HG03457 (cell line): ENCODE results near the gene TPP2.

ENCODE experiments used
- ATAC-seq: cut with Tn5 transposase; IDR thresholded peaks from one replicate; pipeline ENCODE4 v1.9.1; 2021; ENCODE audit warnings: moderate number of reproducible peaks; ENCODE audit not compliant: unreplicated experiment

TPP2 gene

DNA sequence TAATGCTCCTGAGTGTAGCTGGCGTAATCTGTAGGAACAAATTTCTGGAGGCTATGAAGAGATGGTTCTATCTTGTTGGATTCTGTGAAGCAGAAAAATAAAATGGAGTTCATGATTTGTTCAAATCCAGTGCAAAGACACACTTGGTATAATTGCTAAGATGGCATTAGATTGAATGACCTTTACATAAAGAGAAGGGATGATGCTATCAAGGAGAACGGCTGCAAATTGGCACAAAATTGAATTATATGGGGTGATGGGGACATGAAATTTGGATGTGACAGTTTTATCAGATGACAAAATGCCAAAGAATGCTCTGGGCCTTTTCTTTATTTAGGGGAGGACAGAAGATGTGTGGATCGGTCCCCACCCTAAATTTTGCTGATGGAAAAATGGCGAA lies 94.1 kb downstream of the TPP2 start:
- ATAC-seq, result no peak

DNA sequence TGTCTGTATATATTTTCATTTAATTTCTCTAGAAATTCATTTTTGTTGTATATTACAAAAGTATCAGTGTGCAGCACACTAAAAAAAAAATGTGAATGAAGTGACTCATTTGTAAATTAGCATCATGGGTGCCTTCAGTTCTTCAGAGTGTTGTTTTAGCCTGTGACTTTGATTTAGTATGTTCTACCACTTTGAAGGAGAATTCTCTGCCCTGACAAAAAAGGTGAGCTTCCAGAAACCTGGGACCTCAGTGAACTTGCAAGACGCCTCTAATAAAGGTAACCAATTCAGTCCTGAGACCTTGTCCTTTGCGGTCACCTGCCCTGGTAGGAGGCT lies 95.7 kb downstream of the TPP2 start:
- no peak for ATAC-seq

DNA sequence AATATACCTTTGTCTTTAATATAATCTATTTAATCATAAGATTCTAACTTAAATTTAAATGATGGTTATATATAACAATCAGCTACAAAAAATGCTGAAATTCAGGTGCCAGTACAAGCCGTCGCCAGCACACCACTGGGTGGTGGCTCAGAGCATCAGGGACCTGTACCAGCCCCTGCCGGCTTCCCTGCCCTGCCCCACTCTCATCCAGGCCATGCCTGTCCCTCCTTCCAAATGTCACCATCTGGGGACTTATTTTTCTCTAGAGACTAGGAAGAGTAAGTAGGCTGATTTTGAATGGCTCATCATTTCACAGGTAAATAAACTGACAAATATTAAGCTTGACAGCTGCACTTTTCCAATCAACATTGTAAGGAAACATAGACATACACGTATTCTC lies 96.5 kb downstream of the TPP2 start:
- no peak for ATAC-seq

DNA sequence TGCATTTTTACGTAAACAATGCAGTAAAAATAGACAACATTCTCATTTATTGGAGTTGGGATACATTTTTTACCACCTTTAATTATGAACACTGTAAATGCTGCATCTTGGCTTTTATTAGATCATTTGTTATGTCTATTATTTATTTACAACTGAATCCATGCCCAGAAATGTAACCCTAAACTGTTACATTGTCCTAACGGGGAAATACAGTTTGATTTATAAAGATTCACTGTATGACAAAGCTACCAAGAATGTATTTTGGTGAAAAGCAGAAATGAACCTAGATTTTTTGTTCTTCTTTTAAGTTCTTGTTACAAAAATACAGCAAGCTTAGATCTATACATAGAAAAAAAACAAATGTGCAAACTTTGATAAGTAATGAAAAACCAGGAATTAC lies 97.0 kb downstream of the TPP2 start:
- ATAC-seq, result no peak

DNA sequence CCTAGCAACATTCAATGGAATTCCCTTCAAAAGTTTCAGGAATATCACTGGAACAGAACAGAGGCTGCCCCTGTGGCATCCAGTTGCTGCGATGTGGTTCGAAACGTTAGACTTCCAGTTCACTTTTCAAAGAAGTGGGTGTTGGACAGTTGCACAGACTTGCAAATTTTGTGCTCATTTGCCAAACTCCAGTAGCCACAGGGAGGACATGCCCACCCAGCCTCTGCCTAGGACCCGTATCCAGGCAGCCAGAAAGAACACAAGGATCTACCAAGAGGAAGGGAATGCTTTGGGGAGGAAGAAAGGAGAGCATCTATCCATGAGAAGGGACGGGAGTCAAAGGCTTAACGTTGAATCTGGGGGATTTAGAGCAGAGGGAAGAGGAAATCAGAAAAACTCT lies 98.2 kb downstream of the TPP2 start, which contains the start of gene METTL21C:
METTL21C (minus strand) TSS at position 108 of the 400 bp plus-strand sequence. CDS start 546 bp downstream, outside the sequence.
- no peak for ATAC-seq

DNA sequence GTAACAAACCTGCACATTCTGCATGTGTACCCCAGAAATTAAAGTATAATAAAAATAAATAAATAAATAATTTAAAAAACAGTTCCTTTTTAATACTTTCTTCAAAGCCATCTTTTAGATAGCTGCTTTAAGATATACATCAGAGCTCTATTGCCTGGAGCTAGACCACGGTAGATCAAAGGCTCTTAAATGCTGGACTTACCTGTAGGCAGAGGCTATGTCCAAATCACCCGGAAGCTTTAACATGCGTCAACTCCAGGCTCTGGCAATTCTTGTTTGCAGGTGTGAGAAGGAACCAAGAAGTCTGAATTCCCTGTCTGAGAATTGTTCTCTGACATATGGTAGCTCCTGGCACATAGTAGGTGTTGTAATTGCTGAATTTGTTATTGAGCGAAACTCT lies 99.7 kb downstream of the TPP2 start:
- no peak for ATAC-seq

DNA sequence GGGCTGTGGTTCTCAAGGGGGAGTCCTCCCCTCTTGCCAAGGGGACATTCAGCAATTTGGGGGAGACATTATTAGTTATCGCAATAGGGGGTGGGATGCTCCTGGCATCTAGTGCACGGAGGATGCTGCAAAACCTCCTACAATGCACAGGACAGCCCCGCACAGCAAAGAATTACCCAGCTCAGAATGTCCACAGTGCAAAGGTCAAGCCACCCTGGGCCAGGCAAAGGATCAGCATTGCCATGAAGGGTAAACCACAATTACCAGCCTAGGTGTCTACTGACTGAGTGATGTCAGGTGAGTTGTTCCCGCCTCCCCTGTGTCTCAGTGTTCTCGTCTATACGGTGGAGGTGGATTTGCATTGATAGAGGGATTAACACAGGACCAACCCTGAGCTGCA lies 100.5 kb downstream of the TPP2 start:
- ATAC-seq, result no peak

DNA sequence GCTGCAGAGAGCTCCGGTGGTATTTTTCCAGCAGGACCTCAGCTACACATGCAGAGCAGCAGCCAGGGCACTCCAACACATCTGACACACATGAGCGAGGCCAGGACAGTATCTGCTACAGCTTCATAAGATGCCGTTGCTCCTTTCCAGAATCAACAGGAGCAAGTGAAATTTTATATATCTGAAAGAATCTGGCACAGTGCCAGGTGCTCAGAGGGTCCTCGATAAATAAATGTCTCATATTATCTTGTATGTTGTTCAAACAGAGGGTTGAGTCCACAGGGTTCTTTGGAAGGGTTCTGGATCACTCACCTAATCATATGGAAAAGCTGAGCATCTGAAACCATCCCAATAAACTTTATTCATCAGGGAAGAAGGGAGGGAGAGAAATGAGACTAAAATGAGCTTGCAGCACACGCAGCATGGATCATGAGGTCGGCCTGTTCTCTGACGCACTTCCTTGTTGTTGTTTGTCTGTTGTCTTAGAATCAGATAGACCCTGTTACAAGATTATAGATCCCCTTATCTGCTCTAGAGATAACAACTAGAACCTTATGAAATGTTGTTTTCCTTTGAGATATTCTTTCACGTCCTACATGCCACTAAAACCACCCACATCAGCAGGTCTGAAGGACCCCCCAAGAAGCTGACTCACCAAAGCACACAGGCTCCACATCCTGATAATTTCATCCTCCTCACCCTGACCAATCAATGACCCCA lies 101.3 kb downstream of the TPP2 start:
- no peak for ATAC-seq

DNA sequence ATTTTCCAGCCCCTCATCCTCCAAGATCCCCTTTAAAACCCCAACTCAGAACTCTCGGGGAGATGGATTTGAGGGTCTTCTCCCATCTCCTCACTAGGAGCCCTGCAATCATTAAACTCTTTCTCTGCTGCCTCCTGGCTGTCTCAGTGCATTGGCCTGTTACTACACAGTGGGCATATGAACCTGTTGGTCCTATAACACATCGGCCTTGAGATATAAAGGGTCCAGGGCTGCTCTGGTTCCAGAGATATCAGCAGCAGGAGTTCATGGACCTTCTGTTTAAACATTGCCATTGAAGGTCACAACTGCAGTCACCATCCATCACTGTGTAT lies 101.8 kb downstream of the TPP2 start:
- no peak for ATAC-seq

DNA sequence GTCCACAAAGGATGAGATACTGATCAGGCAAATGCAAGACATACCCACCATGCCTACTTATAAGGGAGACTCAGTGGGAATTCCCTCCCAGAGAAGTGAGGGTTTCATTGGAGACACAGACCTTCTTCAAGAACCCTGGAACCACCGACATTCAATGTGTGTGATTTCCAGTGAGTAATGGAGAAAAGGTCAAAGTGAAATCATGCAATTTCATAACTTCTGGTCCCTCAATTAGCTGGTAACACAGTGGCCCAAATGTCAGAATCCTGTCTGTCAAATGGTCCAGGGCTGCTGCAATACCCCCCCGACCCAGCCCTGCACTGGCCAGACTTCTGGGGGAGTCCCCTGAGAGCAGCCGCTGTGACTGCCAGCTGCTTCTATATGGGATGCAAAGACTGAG lies 102.7 kb downstream of the TPP2 start:
- ATAC-seq, result no peak

DNA sequence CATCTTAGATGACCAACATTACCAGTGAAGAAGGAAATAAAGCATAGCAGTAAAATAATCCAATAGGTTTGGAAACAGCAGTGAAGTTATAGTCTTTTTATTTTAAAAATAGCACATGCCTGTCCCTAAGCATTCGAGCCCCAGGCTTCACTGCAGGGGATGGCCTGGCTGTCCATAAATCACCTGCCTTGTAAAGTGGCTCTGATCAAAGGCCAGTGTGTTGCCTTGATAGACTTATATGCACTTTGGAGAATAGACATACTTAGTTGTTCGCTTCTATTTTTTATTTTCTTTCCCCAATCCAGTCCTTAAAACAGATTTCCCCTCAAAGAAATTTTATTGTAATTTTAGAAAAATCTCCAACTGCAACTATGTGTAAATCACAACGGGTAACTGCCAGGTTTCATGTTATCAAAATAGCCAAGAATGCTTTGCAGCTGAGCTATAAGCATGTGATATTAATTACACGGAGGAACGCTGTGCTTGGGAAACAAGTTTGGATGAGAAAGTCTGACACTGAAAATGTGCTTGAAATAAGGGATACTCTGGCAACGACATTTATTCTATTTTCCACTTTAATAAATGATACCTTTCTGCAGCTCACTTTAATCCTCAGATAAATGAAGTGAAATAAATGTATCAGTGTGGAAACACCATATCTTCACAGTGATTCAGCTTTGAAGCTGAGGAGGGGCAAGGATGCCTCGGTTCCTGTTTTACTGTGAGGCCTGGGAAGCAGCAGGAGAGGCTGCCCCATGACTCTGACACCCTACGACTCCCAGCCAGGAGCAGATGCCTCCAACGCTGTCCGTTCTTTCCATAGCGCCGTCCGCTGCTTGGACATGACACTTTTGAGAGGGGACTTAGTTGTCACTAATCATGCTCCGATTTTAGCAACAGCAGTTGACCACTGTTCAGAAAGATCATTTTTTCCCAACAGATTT lies 103.6 kb downstream of the TPP2 start:
- ATAC-seq, result no peak

DNA sequence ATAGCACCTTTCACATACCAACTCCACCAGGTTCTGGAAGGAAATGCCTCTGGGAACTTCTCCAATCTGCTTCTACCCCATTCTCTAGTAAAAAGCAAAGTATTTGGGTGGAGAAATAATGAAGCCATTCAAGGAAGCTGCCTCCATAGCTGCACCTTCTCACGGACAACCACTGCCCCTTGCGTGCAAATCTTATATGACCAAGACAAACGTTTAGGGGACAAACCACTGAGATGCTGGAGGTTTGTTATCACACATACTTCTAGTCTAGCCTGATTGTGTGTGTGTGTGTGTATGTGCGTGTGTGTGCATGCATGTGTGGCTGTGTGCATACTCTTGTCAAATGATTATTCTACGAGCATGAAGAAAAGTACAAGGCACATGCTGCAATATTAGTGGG lies 104.5 kb downstream of the TPP2 start:
- no peak for ATAC-seq

DNA sequence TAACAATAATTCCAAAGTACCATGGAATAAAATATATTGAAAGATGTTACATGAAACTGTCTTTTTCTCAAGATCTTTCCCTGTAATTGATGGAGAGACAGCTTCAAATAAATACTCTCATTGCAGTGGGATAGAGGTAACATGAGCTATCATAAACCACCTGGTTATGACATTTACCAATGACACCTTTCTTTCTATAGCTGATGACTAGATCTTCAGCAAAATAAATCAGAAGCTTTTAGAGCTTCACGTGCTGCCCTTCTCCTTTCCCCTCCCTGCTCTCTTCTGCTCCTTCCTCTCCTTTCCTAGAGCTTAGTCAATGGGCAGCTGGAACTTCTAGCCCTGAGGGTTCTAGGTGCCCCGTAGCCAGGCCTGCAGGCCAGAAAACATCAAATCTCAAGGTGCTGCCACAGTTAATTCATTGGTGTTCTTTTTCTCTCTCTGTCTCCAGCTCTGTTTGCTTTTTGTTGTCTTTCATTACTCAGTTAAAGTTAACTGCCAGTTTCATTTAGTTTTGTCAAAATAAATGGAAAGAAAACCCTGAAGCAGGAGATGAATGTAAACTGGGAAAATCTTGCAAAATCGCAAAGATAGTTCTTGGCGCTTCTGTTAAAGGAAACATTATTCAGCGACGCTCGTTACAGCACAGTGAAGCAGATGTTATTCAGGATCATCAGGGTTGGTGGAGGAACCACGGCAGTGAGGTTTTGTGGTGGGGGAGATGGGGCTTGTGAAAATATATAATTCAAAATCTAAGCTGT lies 106.4 kb downstream of the TPP2 start:
- ATAC-seq, result no peak

DNA sequence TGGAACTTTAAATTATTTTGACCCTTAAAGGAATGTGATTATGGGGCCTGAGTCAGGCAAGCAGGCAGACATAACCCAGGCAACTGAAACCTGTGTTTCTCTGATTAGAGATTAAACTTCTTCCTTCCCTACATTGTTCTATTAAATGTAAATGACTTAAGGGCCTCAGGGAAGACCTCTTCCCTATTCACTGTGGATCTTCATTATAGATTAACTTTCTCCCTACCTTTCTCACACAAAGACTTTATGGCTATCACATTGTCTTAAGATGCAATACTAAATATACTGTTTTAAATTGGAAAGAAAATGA lies 106.9 kb downstream of the TPP2 start:
- no peak for ATAC-seq

DNA sequence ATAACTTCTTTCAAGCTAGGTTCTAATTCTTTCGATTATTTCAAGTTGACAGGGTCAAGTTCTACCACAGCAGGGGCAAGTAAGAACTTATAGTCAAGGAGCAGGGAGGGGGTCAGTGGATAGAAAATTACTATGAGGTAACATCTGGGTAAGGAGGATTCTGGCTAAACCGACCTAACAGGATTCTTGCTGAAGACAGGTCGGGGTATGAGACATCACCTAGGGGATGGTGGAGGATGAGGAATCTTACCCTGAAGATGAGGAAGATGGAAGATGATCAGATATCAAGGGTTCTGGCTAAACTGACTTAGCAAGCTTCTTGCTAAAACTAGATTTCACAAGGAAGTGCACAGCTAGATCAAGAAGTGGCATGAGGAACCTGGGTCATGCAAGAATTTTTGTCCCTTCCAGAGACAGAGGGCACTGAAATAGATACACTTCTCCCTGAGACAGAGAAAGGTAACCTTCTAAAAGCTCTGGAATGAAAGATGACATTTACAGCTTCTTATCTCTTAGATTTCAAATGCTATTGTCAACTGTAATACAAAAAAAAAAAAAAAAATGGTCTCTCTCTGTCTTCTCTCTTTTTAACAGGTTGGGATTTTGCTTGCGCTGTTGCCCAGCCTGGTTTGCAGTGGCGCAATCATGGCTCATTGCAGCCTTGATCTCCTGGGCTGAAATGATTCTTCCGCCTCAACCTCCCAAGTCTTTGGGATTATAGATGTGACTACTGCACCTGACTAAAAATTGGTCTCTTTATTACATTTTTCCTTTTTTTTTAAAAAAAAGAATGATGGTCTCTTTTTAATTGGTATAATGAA lies 107.7 kb downstream of the TPP2 start:
- no peak for ATAC-seq

DNA sequence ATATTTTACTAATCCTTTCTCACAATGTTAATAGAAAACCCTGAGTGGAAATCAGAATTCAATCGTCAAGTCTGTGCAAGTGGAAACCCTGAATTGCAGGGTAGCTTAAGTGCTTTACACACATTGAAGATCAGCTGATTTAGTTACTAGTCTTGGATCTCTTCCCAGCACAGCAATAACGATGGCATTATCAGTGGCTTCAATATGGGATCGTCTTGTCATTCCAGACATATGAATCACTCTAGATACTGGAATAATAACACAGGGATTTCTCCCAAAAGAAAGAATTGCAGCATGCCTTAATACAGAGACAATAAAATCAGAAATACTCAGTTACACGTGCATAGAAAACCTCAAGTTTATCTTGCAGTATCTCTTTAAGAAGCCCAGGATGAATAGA lies 110.7 kb downstream of the TPP2 start:
- no peak for ATAC-seq

DNA sequence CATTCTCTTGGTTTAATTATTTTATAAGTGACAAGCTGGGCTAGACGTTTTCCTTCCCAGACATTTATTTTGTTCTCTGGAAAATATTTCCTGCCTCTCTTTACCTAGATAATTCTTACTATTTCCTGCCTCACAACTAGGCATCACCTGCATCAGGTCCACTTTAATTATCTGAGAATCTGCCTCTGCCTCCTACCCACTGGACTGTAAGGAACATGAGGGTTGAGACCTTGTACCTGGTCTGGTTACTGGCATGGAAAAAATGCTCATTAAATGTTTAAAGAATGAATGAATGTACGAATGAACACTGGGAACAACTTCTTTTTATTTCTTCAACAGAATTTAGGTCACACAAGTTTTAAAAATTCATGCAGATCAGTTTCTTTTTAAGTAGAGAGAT lies 111.4 kb downstream of the TPP2 start:
- ATAC-seq, result no peak

DNA sequence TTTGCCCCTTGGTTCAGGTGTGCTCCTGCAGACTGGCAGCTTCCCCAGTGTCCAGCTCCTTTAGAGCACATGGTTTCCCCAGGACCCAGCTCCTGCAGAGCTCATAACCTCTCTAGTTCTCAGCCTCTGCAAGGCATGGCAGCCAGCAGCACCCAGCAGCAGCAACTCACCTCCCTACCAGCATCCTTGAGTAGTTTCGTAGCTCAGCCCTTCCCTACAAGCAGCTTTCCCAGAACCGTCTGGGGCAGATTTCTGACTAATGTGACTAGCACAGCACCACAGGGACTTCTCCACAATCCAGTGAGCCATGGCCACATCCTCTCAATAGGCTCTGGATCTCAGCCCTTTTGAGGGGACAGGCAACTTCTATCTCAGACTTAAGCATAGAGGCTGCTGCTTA lies 112.2 kb downstream of the TPP2 start:
- ATAC-seq, result no peak

DNA sequence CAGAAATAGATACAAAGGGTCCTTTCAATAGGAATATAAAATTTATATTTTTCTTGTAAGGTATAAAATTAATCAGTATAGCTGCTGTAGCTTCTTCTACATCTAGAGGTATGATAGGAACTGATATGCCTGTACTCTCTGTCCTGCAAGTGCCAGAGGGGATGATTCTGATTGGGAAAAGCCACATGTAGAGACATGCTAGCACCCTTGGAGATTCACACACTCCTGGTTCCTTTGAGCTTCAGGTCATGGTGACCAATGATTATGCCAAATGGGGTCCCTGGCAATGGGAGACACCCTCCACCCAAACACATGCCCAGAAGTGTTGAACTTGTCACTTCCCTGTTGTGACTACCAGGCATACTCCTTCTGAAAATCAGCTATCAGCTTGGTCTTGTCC lies 112.8 kb downstream of the TPP2 start:
- ATAC-seq, result no peak

DNA sequence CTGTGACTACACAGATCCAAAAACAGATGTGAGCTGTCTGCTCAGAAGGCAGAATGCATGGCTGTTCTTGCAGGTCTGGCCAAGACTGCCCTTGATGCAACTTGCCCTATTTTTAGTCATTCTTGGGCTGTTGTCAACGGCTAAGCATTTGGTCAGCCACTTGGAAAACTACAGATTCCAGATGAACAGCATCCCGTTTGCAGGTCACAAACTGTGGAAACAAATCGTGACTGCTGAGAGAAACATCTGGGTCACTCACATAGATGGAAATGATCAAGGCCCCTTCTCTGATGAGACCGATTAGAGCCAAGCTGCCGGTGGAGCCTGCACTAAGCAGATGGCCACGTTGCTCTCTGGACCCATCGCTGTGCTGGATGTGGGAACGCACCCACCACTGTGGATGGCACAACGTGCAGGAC lies 113.5 kb downstream of the TPP2 start:
- no peak for ATAC-seq

DNA sequence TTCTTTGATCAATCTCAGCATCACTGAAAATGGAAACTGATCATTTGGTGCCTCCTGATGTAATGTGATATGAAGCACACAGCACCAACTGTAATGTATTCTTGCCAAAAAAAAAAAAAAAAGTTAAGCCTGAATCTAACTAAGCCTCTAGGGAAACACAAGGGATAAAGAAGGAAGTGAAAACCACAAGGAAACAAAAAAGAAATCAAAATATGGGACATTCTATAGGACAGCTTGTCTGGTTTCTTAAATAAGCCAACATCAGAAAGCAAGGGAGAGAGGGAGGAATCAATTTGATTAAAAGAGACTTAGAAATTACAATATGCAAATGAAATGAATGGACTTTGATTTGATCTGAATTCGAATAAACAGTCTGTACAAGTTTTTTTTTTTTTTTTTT lies 118.7 kb downstream of the TPP2 start:
- no peak for ATAC-seq
